HG03060 (cell line): ENCODE measurements around the gene CEMIP.
"Not testable (repeated sequence)": the region's sequence is repeated elsewhere in the genome, so short reads cannot be mapped to it uniquely, and the experiment has no call there.

Source experiments
- ATAC-seq: cut with Tn5 transposase; IDR thresholded peaks from one replicate; pipeline ENCODE4 v1.9.1; 2021; ENCODE audit warnings: low read depth, moderate number of reproducible peaks; ENCODE audit not compliant: unreplicated experiment

CEMIP gene

GRCh38 chr15:80754014-80754413 is 25.2 kb upstream of the CEMIP start:
- ATAC-seq = no peak

GRCh38 chr15:80755885-80756284 is 23.3 kb upstream of the CEMIP start:
- no peak for ATAC-seq

- no peak for ATAC-seq
Observed at GRCh38 chr15:80758130-80758745, 20.9 kb upstream of the CEMIP start.

GRCh38 chr15:80760960-80761359 is 18.2 kb upstream of the CEMIP start:
- no peak for ATAC-seq

GRCh38 chr15:80761754-80762153 is 17.4 kb upstream of the CEMIP start:
- ATAC-seq = no peak

GRCh38 chr15:80763235-80763634 is 15.9 kb upstream of the CEMIP start:
- ATAC-seq = not testable (repeated sequence)

- no peak for ATAC-seq
Observed at GRCh38 chr15:80764535-80764934, 14.6 kb upstream of the CEMIP start.

- ATAC-seq = no peak
Observed at GRCh38 chr15:80766275-80766674, 12.9 kb upstream of the CEMIP start.

GRCh38 chr15:80768158-80768557 is 11.0 kb upstream of the CEMIP start:
- ATAC-seq = no peak

GRCh38 chr15:80769153-80769828 is 9.9 kb upstream of the CEMIP start:
- ATAC-seq = no peak

- ATAC-seq = no peak
Observed at GRCh38 chr15:80769829-80770705, 9.1 kb upstream of the CEMIP start.

- ATAC-seq = no peak
Observed at GRCh38 chr15:80773122-80773551, 6.0 kb upstream of the CEMIP start.

- no peak for ATAC-seq
Observed at GRCh38 chr15:80773792-80774352, 5.3 kb upstream of the CEMIP start.

GRCh38 chr15:80774486-80774885 is 4.7 kb upstream of the CEMIP start:
- no peak for ATAC-seq

- no peak for ATAC-seq
Observed at GRCh38 chr15:80775338-80775737, 3.8 kb upstream of the CEMIP start.

GRCh38 chr15:80776420-80777045 is 2.6 kb upstream of the CEMIP start:
- ATAC-seq = no peak

- ATAC-seq = no peak
Observed at GRCh38 chr15:80777137-80777536, 2.0 kb upstream of the CEMIP start.

GRCh38 chr15:80777826-80778620 is 1.1 kb upstream of the CEMIP start:
- no peak for ATAC-seq

- no peak for ATAC-seq
Observed at GRCh38 chr15:80778621-80778963, 578 bp upstream of the CEMIP start.
